H9 (cell line): Measurements from ENCODE around the gene NCAM1. TPM values are rescaled to one million over a fixed set of nuclear protein-coding genes. Genes with fewer than 3 reads are reported as not detected.
A peak's percentile ranks its signal among the peaks of the same experiment; 100 is the strongest.

Experiments
- DNase-seq: peaks from one replicate; pipeline ENCODE4 v3.0.0-alpha.2; 2017
- H2AFZ ChIP-seq: one replicate; pipeline ENCODE4 v1.6.1; 2013; ENCODE audit warnings: mild to moderate bottlenecking, low read length, control low read depth, moderate library complexity
- H2AK5ac ChIP-seq: 2 replicates; pipeline ENCODE4 v1.6.1; 2013; ENCODE audit warnings: low read length, control low read depth, mixed read lengths; ENCODE audit not compliant: insufficient read length
- H2BK120ac ChIP-seq: one replicate; pipeline ENCODE4 v1.6.1; 2013; ENCODE audit warnings: low read depth, mild to moderate bottlenecking, low read length, control low read depth, inconsistent platforms; ENCODE audit not compliant: poor library complexity, severe bottlenecking
- H2BK12ac ChIP-seq: 2 replicates; pipeline ENCODE4 v1.6.1; 2013; ENCODE audit warnings: low read length, control low read depth, mixed read lengths, low read depth; ENCODE audit not compliant: insufficient read length
- H2BK15ac ChIP-seq: 2 replicates; pipeline ENCODE4 v1.6.1; 2013; ENCODE audit warnings: low read depth, low read length, control low read depth
- H2BK20ac ChIP-seq: one replicate; pipeline ENCODE4 v1.6.1; 2013; ENCODE audit warnings: low read depth, mild to moderate bottlenecking, low read length, control low read depth, inconsistent platforms; ENCODE audit not compliant: poor library complexity, severe bottlenecking
- H2BK5ac ChIP-seq: 2 replicates; pipeline ENCODE4 v1.6.1; 2013; ENCODE audit warnings: low read length, control low read depth, mixed read lengths; ENCODE audit not compliant: insufficient read length
- H3K14ac ChIP-seq: 2 replicates; pipeline ENCODE4 v1.6.1; 2013; ENCODE audit warnings: low read length, control low read depth; ENCODE audit not compliant: insufficient read depth
- H3K18ac ChIP-seq: 2 replicates; pipeline ENCODE4 v1.6.1; 2013; ENCODE audit warnings: low read depth, mild to moderate bottlenecking, mixed read lengths, low read length, control low read depth; ENCODE audit not compliant: insufficient read length
- H3K23ac ChIP-seq: 2 replicates; pipeline ENCODE4 v1.6.1; 2013; ENCODE audit warnings: low read length, control low read depth, mixed read lengths, low read depth; ENCODE audit not compliant: insufficient read length
- H3K23me2 ChIP-seq: 2 replicates; pipeline ENCODE4 v1.6.1; 2013; ENCODE audit warnings: low read depth, mild to moderate bottlenecking, mixed read lengths, low read length, control low read depth; ENCODE audit not compliant: insufficient read length, poor library complexity, severe bottlenecking
- H3K27ac ChIP-seq: 2 replicates; pipeline ENCODE4 v1.5.1; 2013; ENCODE audit warnings: low read length, control low read depth, mixed read lengths, low read depth; ENCODE audit not compliant: insufficient read length
- H3K27me3 ChIP-seq: 2 replicates; pipeline ENCODE4 v1.6.1; 2013; ENCODE audit warnings: low read length, control low read depth, inconsistent platforms; ENCODE audit not compliant: insufficient read depth
- H3K4ac ChIP-seq: 2 replicates; pipeline ENCODE4 v1.6.1; 2013; ENCODE audit warnings: low read depth, mild to moderate bottlenecking, control low read depth, inconsistent platforms, low read length, moderate library complexity
- H3K4me1 ChIP-seq: 2 replicates; pipeline ENCODE4 v1.6.1; 2013; ENCODE audit warnings: low read length, control low read depth, inconsistent platforms; ENCODE audit not compliant: insufficient read depth
- H3K4me2 ChIP-seq: 2 replicates; pipeline ENCODE4 v1.6.1; 2013; ENCODE audit warnings: low read length, control low read depth, mixed read lengths; ENCODE audit not compliant: insufficient read length, insufficient read depth
- H3K56ac ChIP-seq: 2 replicates; pipeline ENCODE4 v1.6.1; 2013; ENCODE audit warnings: low read depth, mild to moderate bottlenecking, mixed read lengths, low read length, control low read depth; ENCODE audit not compliant: insufficient read length
- H3K79me1 ChIP-seq: 2 replicates; pipeline ENCODE4 v1.6.1; 2013; ENCODE audit warnings: low read depth, mild to moderate bottlenecking, moderate library complexity, low read length, control low read depth, inconsistent platforms; ENCODE audit not compliant: insufficient read depth, poor library complexity, severe bottlenecking
- H3K79me2 ChIP-seq: 2 replicates; pipeline ENCODE4 v1.6.1; 2013; ENCODE audit warnings: low read length, control low read depth, inconsistent platforms; ENCODE audit not compliant: insufficient read depth
- H3K9ac ChIP-seq: 2 replicates; pipeline ENCODE4 v1.6.1; 2013; ENCODE audit warnings: low read length, control low read depth, mixed read lengths; ENCODE audit not compliant: insufficient read length; ENCODE audit errors: extremely low read depth
- H3K9me3 ChIP-seq: one replicate; pipeline ENCODE4 v1.6.1; 2013; ENCODE audit warnings: low read depth, low read length, inconsistent platforms; ENCODE audit not compliant: control insufficient read depth
- H3T11ph ChIP-seq: one replicate; pipeline ENCODE4 v1.6.1; 2013; ENCODE audit warnings: mild to moderate bottlenecking, low read length, control low read depth, inconsistent platforms
- H4K20me1 ChIP-seq: one replicate; pipeline ENCODE4 v1.6.1; 2013; ENCODE audit not compliant: control insufficient read depth, insufficient read length, insufficient read depth
- H4K5ac ChIP-seq: 2 replicates; pipeline ENCODE4 v1.6.1; 2013; ENCODE audit warnings: low read depth, mild to moderate bottlenecking, mixed read lengths, low read length, control low read depth; ENCODE audit not compliant: insufficient read length
- H4K8ac ChIP-seq: replicated peaks from 2 replicates; pipeline ENCODE4 v1.6.1; 2013; ENCODE audit warnings: low read length, control low read depth, mixed read lengths, low read depth; ENCODE audit not compliant: insufficient read length
- H4K91ac ChIP-seq: 2 replicates; pipeline ENCODE4 v1.6.1; 2013; ENCODE audit warnings: low read depth, mild to moderate bottlenecking, moderate library complexity, mixed read lengths, low read length, control low read depth; ENCODE audit not compliant: insufficient read length
- H3K27ac Mint-ChIP-seq, 3 experiments: 2 replicates in 2 of 3; 3 replicates in 1 of 3; pipeline ENCODE4 v1.8.0; 2020 to 2021; ENCODE audit warnings: mixed read lengths in 3 of 3, mild to moderate bottlenecking in 1 of 3, moderate library complexity in 1 of 3
- H3K27me3 Mint-ChIP-seq: 2 replicates; pipeline ENCODE4 v1.8.0; 2021; ENCODE audit warnings: low read depth, mild to moderate bottlenecking, moderate library complexity, mixed read lengths
- H3K36me3 Mint-ChIP-seq, 3 experiments: 2 replicates in 2 of 3; 3 replicates in 1 of 3; pipeline ENCODE4 v1.8.0; 2020 to 2021; ENCODE audit warnings: low read depth in 3 of 3, mixed read lengths in 3 of 3; ENCODE audit not compliant: insufficient read depth in 1 of 3
- H3K4me1 Mint-ChIP-seq, 2 experiments: 2 replicates each; pipeline ENCODE4 v1.8.0; 2020; ENCODE audit warnings: mixed read lengths in 2 of 2
- H3K4me3 Mint-ChIP-seq, 2 experiments: 2 replicates in 1 of 2; 3 replicates in 1 of 2; pipeline ENCODE4 v1.8.0; 2020 to 2021; ENCODE audit warnings: mild to moderate bottlenecking in 2 of 2, mixed read lengths in 2 of 2, moderate library complexity in 1 of 2
- H3K9me3 Mint-ChIP-seq, 2 experiments: 2 replicates in 1 of 2; 3 replicates in 1 of 2; pipeline ENCODE4 v1.8.0; 2020; ENCODE audit warnings: mild to moderate bottlenecking in 2 of 2, mixed read lengths in 2 of 2, moderate library complexity in 1 of 2
- CTCF ChIP-seq: fragments of 200-600 bp; sonication (generic); conservative IDR thresholded peaks from 3 replicates; pipeline ENCODE4 v1.8.0; 2021; ENCODE audit warnings: antibody characterized with exemption, mild to moderate bottlenecking
- WGBS: extraction: QIAGEN DNeasy Blood & Tissue Kit; methylation state at CpG from one replicate; pipeline ENCODE4 v1.1.7; 2013; ENCODE audit warnings: missing lambda C conversion rate, low lambda C conversion rate, mixed read lengths; ENCODE audit not compliant: insufficient read length; ENCODE audit errors: extremely low coverage; 5-methylcytosine and 5-hydroxymethylcytosine counted together
- total RNA-seq: library from RNA; stranded (reverse); gene quantifications from 2 replicates; pipeline ENCODE4 v1.2.1, GENCODE V29; 2021

Gene NCAM1
- total RNA-seq, 1 experiment from 2014 or later = 2.5 TPM

- Mint-ChIP-seq H3K36me3 (no peaks in the 10 kb centered on the region), H3K4me3 (no peak overlapping the region; a peak in 1 of 5 replicates), H3K27me3 (peaks cover 45% of the 10 kb centered on the region), H3K9me3 (no peaks in the 10 kb centered on the region), H3K27ac (0 out of 7 replicates have a peak overlapping the region, but pooled peaks of 1 of the 3 experiments have one; percentile 37), H3K4me1 (peaks cover 44 to 46% of the 10 kb centered on the region in 2 experiments)
- Histone ChIP-seq H3K14ac (no peak overlapping the region), H2BK15ac (no peak overlapping the region), H3K27ac (no peak overlapping the region), H3T11ph (no peak overlapping the region), H3K79me2 (no peaks in the 10 kb centered on the region), H3K4me1 (peaks cover 3% of the 10 kb centered on the region), H3K9ac (no peak overlapping the region), H2AK5ac (no peak overlapping the region), H4K20me1 (no peaks in the 10 kb centered on the region), H2BK20ac (no peak overlapping the region), H3K23ac (no peak overlapping the region), H4K5ac (no peak overlapping the region), H2AFZ (no peak overlapping the region), H2BK12ac (no peak overlapping the region), H4K8ac (no peak overlapping the region), H3K18ac (no peak overlapping the region), H3K27me3 (peaks cover 7% of the 10 kb centered on the region), H2BK120ac (no peak overlapping the region), H3K4me2 (no peak overlapping the region), H3K56ac (no peak overlapping the region), H3K4ac (no peak overlapping the region), H3K23me2 (no peaks in the 10 kb centered on the region), H4K91ac (no peak overlapping the region), H3K79me1 (no peaks in the 10 kb centered on the region), H2BK5ac (no peak overlapping the region), H3K9me3 (no peaks in the 10 kb centered on the region)
- WGBS = no CpG with 5 or more reads among the region's 4 CpGs
- no peak for DNase-seq
- no peak for TF ChIP-seq CTCF
Measured at GRCh38 chr11:113087706-113088105, 126.5 kb downstream of the NCAM1 start.
